Measurements from ENCODE around the gene AADAC. TPM values are rescaled to one million over a fixed set of nuclear protein-coding genes. Genes with fewer than 3 reads are reported as not detected.

The AADAC gene
- total RNA-seq, 1 donor: not detected

- H2AFZ ChIP-seq (ENCODE audit: low read length): peak overlapping the region; percentile 16
- no peak overlapping the region for H3K4me2 ChIP-seq (ENCODE audit: insufficient read depth, low read length)
- H4K20me1 ChIP-seq (ENCODE audit: insufficient read depth, low read length): no peaks in the 10 kb centered on the region
- H3K27ac ChIP-seq (ENCODE audit: low read depth, low read length): no peak overlapping the region
- TF ChIP-seq CTCF (IDR thresholded peaks at IDR 0.05; ENCODE audit: extremely low read depth, low read depth, low read length): no peak
- no peaks in the 10 kb centered on the region for H3K9me3 ChIP-seq (ENCODE audit: low read depth, low read length)
- no peaks in the 10 kb centered on the region for H3K27me3 ChIP-seq (ENCODE audit: insufficient read depth, low read length)
- no peaks in the 10 kb centered on the region for H3K36me3 ChIP-seq (ENCODE audit: insufficient read depth, low read length)
- H3K79me2 ChIP-seq (ENCODE audit: insufficient read depth, low read length): no peaks in the 10 kb centered on the region
- H3K4me1 ChIP-seq (ENCODE audit: insufficient read depth, low read length): peaks cover 20% of the 10 kb centered on the region
- DNase-seq (ENCODE audit: insufficient read length, low spot score, missing footprints): no peak
- no peak overlapping the region for H3K4me3 ChIP-seq (ENCODE audit: insufficient read depth, low read length)
These were observed 46.0 kb downstream of the AADAC start for GRCh38 chr3:151859905-151860304.

DNA sequence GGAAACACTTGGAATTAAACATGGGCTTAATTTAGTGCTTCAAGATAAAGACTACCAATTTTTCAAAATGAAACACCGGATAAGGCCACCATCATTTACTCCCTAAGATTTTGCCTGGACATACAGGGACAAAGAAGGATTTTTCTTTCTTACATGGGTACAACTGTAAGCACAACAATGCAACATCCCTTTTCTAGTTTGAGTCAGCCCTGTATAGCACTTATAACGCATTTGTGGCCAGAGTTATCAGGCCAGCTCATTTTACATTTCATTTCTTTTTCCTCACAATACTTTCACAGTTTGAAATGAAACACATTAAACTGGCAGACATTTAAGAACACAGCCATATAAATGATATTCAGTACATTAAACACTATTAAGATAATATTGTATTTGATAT is 49.7 kb downstream of the AADAC start:
- H3K4me3 ChIP-seq (ENCODE audit: insufficient read depth, low read length): no peak overlapping the region
- H2AFZ ChIP-seq (ENCODE audit: low read length): peak overlapping the region; percentile 58
- H3K27me3 ChIP-seq (ENCODE audit: insufficient read depth, low read length): no peaks in the 10 kb centered on the region
- H3K9me3 ChIP-seq (ENCODE audit: low read depth, low read length): no peaks in the 10 kb centered on the region
- H3K4me2 ChIP-seq (ENCODE audit: insufficient read depth, low read length): peak overlapping the region; percentile 6
- H3K36me3 ChIP-seq (ENCODE audit: insufficient read depth, low read length): no peaks in the 10 kb centered on the region
- H3K79me2 ChIP-seq (ENCODE audit: insufficient read depth, low read length): no peaks in the 10 kb centered on the region
- peaks cover 22% of the 10 kb centered on the region for H3K4me1 ChIP-seq (ENCODE audit: insufficient read depth, low read length)
- no peak for TF ChIP-seq CTCF (IDR thresholded peaks at IDR 0.05; ENCODE audit: extremely low read depth, low read depth, low read length)
- no peak for DNase-seq (ENCODE audit: insufficient read length, low spot score, missing footprints)
- H4K20me1 ChIP-seq (ENCODE audit: insufficient read depth, low read length): no peaks in the 10 kb centered on the region
- H3K27ac ChIP-seq (ENCODE audit: low read depth, low read length): peak overlapping the region; percentile 63

DNA sequence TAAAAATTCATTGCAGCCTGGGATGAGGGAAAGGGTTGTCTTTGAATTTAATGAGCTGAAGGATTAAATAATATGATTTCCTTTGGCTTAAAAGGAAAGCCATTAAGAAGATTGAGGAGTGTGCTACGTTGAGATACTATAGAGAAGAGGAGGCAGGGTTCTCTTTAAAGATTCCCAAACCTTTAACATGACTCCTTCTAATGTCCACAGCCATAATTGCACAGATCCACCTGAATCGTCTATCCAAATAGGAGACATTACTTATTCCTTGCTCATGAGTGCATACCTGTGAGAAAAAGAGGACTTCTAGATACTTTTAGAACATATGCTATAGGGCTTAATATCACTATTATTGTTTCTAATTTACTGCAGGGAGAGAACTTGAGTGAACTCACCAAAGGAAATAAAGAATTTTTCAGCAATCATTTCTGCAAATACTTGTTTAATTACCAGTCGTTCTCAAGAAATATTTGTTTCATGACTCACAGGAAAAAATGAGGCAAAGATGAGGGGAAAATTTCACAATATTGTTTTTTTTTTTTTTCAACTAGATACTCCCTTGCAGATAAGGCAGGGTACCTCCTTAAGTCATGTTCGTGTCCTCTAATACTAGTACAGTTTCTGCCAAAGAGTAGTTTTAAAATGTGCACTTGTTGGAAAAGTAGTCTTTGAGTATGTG is 50.6 kb downstream of the AADAC start:
- H3K36me3 ChIP-seq (ENCODE audit: insufficient read depth, low read length): no peaks in the 10 kb centered on the region

More for the DNA sequence above, 50.6 kb downstream of the AADAC start:
- H3K9me3 ChIP-seq (ENCODE audit: low read depth, low read length): no peaks in the 10 kb centered on the region
- H2AFZ ChIP-seq (ENCODE audit: low read length): no peak overlapping the region
- H4K20me1 ChIP-seq (ENCODE audit: insufficient read depth, low read length): no peaks in the 10 kb centered on the region
- no peaks in the 10 kb centered on the region for H3K79me2 ChIP-seq (ENCODE audit: insufficient read depth, low read length)
- no peaks in the 10 kb centered on the region for H3K27me3 ChIP-seq (ENCODE audit: insufficient read depth, low read length)
- no peak for TF ChIP-seq CTCF (IDR thresholded peaks at IDR 0.05; ENCODE audit: extremely low read depth, low read depth, low read length)
- H3K4me1 ChIP-seq (ENCODE audit: insufficient read depth, low read length): peaks cover 22% of the 10 kb centered on the region
- peak overlapping the region; percentile 63 for H3K27ac ChIP-seq (ENCODE audit: low read depth, low read length)
- DNase-seq (ENCODE audit: insufficient read length, low spot score, missing footprints): no peak
- H3K4me3 ChIP-seq (ENCODE audit: insufficient read depth, low read length): no peak overlapping the region
- H3K4me2 ChIP-seq (ENCODE audit: insufficient read depth, low read length): peak overlapping the region; percentile 47
